ENCODE results near the gene ANK2. TPM values are rescaled to one million over a fixed set of nuclear protein-coding genes. Genes with fewer than 3 reads are reported as not detected.
"Not testable (repeated sequence)": the region's sequence is repeated elsewhere in the genome, so short reads cannot be mapped to it uniquely, and the experiment has no call there.

The ANK2 gene
- polyA plus RNA-seq, 1 donor (not counting 4 experiments of a cell fraction or from before 2014, with no cell fraction given), result 0.22 TPM

DNA sequence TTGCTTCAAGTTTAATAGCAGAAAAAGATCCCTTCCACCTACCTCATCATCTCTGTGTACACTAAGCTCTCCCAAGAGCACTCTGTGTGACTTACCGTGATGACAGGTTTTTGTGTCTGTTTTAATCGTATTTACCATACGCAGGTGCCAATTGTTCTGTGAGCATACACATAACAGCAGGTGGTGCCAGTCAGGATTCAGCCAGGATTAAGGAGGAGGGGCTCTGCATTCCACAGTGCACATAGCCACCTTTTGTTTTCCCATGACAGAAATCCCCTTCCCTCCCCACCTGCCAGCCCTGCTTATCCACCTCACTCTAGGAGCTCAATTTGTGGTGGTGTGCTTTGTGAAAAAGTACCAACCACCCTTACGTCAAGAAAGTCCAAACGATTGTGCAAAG lies 14.8 kb downstream of the ANK2 start:
- no peak overlapping the region for H3K27ac ChIP-seq (ENCODE audit: control insufficient read depth, insufficient read depth, low read length)
- H2AFZ ChIP-seq (ENCODE audit: control insufficient read depth, low read length), result no peak overlapping the region
- H4K20me1 ChIP-seq (ENCODE audit: control insufficient read depth, extremely low read depth, insufficient read depth, low read length), result no peaks in the 10 kb centered on the region
- no peaks in the 10 kb centered on the region for H3K36me3 ChIP-seq (ENCODE audit: control insufficient read depth in 2 of 2, extremely low read depth in 1 of 2, insufficient read depth in 2 of 2, low read length in 2 of 2)
- H3K4me1 ChIP-seq (ENCODE audit: control insufficient read depth, extremely low read depth, insufficient read depth, low read length), result no peaks in the 10 kb centered on the region
- no peak overlapping the region for H3K9ac ChIP-seq (ENCODE audit: control insufficient read depth, extremely low read depth, insufficient read depth, low read length)
- no peaks in the 10 kb centered on the region for H3K9me3 ChIP-seq (ENCODE audit: control insufficient read depth, low read depth, low read length)
- H3K9me1 ChIP-seq (ENCODE audit: control insufficient read depth, extremely low read depth, insufficient read depth, low read length), result no peaks in the 10 kb centered on the region
- FAIRE-seq (no peak), DNase-seq (ENCODE audit: low read depth, low spot score) (no peak)
- TF ChIP-seq EZH2 (IDR thresholded peaks at IDR 0.05; ENCODE audit: low read length), result no peak
- TF ChIP-seq, protein P1, sequence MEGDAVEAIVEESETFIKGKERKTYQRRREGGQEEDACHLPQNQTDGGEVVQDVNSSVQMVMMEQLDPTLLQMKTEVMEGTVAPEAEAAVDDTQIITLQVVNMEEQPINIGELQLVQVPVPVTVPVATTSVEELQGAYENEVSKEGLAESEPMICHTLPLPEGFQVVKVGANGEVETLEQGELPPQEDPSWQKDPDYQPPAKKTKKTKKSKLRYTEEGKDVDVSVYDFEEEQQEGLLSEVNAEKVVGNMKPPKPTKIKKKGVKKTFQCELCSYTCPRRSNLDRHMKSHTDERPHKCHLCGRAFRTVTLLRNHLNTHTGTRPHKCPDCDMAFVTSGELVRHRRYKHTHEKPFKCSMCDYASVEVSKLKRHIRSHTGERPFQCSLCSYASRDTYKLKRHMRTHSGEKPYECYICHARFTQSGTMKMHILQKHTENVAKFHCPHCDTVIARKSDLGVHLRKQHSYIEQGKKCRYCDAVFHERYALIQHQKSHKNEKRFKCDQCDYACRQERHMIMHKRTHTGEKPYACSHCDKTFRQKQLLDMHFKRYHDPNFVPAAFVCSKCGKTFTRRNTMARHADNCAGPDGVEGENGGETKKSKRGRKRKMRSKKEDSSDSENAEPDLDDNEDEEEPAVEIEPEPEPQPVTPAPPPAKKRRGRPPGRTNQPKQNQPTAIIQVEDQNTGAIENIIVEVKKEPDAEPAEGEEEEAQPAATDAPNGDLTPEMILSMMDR (optimal IDR thresholded peaks at IDR 0.05 in 1 of 3, IDR thresholded peaks at IDR 0.05 in 1 of 3, conservative IDR thresholded peaks at IDR 0.05 in 1 of 3; ENCODE audit: extremely low read depth in 1 of 3, insufficient read depth in 2 of 3, low read length in 3 of 3), result no peak
- no peaks in the 10 kb centered on the region for H3K79me2 ChIP-seq (ENCODE audit: control insufficient read depth, insufficient read depth, low read length)
- no peak overlapping the region for H3K4me3 ChIP-seq (ENCODE audit: control insufficient read depth in 2 of 3, extremely low read depth in 1 of 3, insufficient read depth in 2 of 3, low read depth in 1 of 3, low read length in 3 of 3)
- H3K27me3 ChIP-seq (ENCODE audit: control insufficient read depth, extremely low read depth, insufficient read depth, low read length), result no peaks in the 10 kb centered on the region
- H3K4me2 ChIP-seq (ENCODE audit: control insufficient read depth, extremely low read depth, insufficient read depth, low read depth, low read length), result no peak overlapping the region
- dilution Hi-C loops (cut with MboI; ENCODE audit: extremely low pct_ligation_motif_present, low sequenced_read_pairs), result no loop called here

- Histone ChIP-seq H3K9me1 (ENCODE audit: control insufficient read depth, extremely low read depth, insufficient read depth, low read length) (no peaks in the 10 kb centered on the region), H3K36me3 (ENCODE audit: control insufficient read depth in 2 of 2, extremely low read depth in 1 of 2, insufficient read depth in 2 of 2, low read length in 2 of 2) (no peaks in the 10 kb centered on the region), H3K9ac (ENCODE audit: control insufficient read depth, extremely low read depth, insufficient read depth, low read length) (no peak overlapping the region), H3K27ac (ENCODE audit: control insufficient read depth, insufficient read depth, low read length) (no peak overlapping the region), H3K4me2 (ENCODE audit: control insufficient read depth, extremely low read depth, insufficient read depth, low read depth, low read length) (no peak overlapping the region), H3K9me3 (ENCODE audit: control insufficient read depth, low read depth, low read length) (no peaks in the 10 kb centered on the region), H4K20me1 (ENCODE audit: control insufficient read depth, extremely low read depth, insufficient read depth, low read length) (no peaks in the 10 kb centered on the region), H3K79me2 (ENCODE audit: control insufficient read depth, insufficient read depth, low read length) (no peaks in the 10 kb centered on the region), H2AFZ (ENCODE audit: control insufficient read depth, low read length) (no peak overlapping the region), H3K4me1 (ENCODE audit: control insufficient read depth, extremely low read depth, insufficient read depth, low read length) (no peaks in the 10 kb centered on the region), H3K4me3 (ENCODE audit: control insufficient read depth in 2 of 3, extremely low read depth in 1 of 3, insufficient read depth in 2 of 3, low read depth in 1 of 3, low read length in 3 of 3) (no peak overlapping the region), H3K27me3 (ENCODE audit: control insufficient read depth, extremely low read depth, insufficient read depth, low read length) (no peaks in the 10 kb centered on the region)
- TF ChIP-seq, protein P1 (optimal IDR thresholded peaks at IDR 0.05 in 1 of 3, IDR thresholded peaks at IDR 0.05 in 1 of 3, conservative IDR thresholded peaks at IDR 0.05 in 1 of 3; ENCODE audit: extremely low read depth in 1 of 3, insufficient read depth in 2 of 3, low read length in 3 of 3), result no peak
- no peak for TF ChIP-seq EZH2 (IDR thresholded peaks at IDR 0.05; ENCODE audit: low read length)
- dilution Hi-C loops (cut with MboI; ENCODE audit: extremely low pct_ligation_motif_present, low sequenced_read_pairs), result no loop called here
- FAIRE-seq (no peak), DNase-seq (ENCODE audit: low read depth, low spot score) (no peak)
Measured at GRCh38 chr4:113065629-113066028, 16.2 kb downstream of the ANK2 start.

- dilution Hi-C loops (cut with MboI; ENCODE audit: extremely low pct_ligation_motif_present, low sequenced_read_pairs); DNase-seq (ENCODE audit: low read depth, low spot score); H3K79me2 ChIP-seq (ENCODE audit: control insufficient read depth, insufficient read depth, low read length); H3K4me2 ChIP-seq (ENCODE audit: control insufficient read depth, extremely low read depth, insufficient read depth, low read depth, low read length); H3K9ac ChIP-seq (ENCODE audit: control insufficient read depth, extremely low read depth, insufficient read depth, low read length); H3K27me3 ChIP-seq (ENCODE audit: control insufficient read depth, extremely low read depth, insufficient read depth, low read length); H3K36me3 ChIP-seq (ENCODE audit: control insufficient read depth in 2 of 2, extremely low read depth in 1 of 2, insufficient read depth in 2 of 2, low read length in 2 of 2); H4K20me1 ChIP-seq (ENCODE audit: control insufficient read depth, extremely low read depth, insufficient read depth, low read length); H3K9me1 ChIP-seq (ENCODE audit: control insufficient read depth, extremely low read depth, insufficient read depth, low read length); H3K4me3 ChIP-seq (ENCODE audit: control insufficient read depth in 2 of 3, extremely low read depth in 1 of 3, insufficient read depth in 2 of 3, low read depth in 1 of 3, low read length in 3 of 3); H3K4me1 ChIP-seq (ENCODE audit: control insufficient read depth, extremely low read depth, insufficient read depth, low read length); H3K9me3 ChIP-seq (ENCODE audit: control insufficient read depth, low read depth, low read length); H3K27ac ChIP-seq (ENCODE audit: control insufficient read depth, insufficient read depth, low read length); FAIRE-seq; H2AFZ ChIP-seq (ENCODE audit: control insufficient read depth, low read length): not testable (repeated sequence)
Measured at GRCh38 chr4:113068771-113069170, 19.3 kb downstream of the ANK2 start.
